HEK293 (cell line): ENCODE results near the gene C1orf52.

Experiments used
- CTCF ChIA-PET: fragments of 350-600 bp; formaldehyde crosslinking; extraction: SDS; loops from one replicate; lab custom pipeline; 2021; ENCODE audit warnings: antibody characterized with exemption; lab: Yijun Ruan, JAX
- POLR2A ChIA-PET: fragments of 300-600 bp; formaldehyde crosslinking; extraction: SDS; loops from one replicate; lab custom pipeline; 2020; ENCODE audit warnings: antibody characterized with exemption, inconsistent platforms; lab: Yijun Ruan, JAX
- H3K27ac ChIP-seq: fragments of 200-500 bp; sonication (Bioruptor generic); 2 replicates; pipeline ENCODE4 v1.5.1; 2014; ENCODE audit warnings: low read depth, low read length, control low read depth, inconsistent platforms; ENCODE audit errors: extremely low read depth
- H3K36me3 ChIP-seq, 2 experiments: fragments of 200-500 bp in 1 of 2; sonication (Bioruptor generic) in 1 of 2; 1 replicate in 1 of 2; 2 replicates in 1 of 2; pipeline ENCODE4 v1.5.1; 2014 to 2017; ENCODE audit warnings: inconsistent platforms in 2 of 2, low read length in 2 of 2; ENCODE audit not compliant: control insufficient read depth in 2 of 2, insufficient read depth in 1 of 2
- H3K4me1 ChIP-seq: fragments of 200-500 bp; sonication (Bioruptor generic); 2 replicates; pipeline ENCODE4 v1.5.1; 2014; ENCODE audit warnings: mild to moderate bottlenecking, low read length, inconsistent platforms; ENCODE audit not compliant: control insufficient read depth, insufficient read depth
- H3K4me3 ChIP-seq: 2 replicates; pipeline ENCODE4 v1.5.1; 2011; ENCODE audit warnings: low read depth, mild to moderate bottlenecking, control low read depth, low read length, moderate library complexity
- H3K9me3 ChIP-seq: fragments of 200-500 bp; sonication (Bioruptor generic); 2 replicates; pipeline ENCODE4 v1.5.1; 2014; ENCODE audit warnings: low read depth, low read length, inconsistent platforms; ENCODE audit not compliant: control insufficient read depth, insufficient read depth
- BCL11A ChIP-seq: fragments of 450-650 bp; formaldehyde crosslinking; IDR thresholded peaks from 2 replicates; pipeline ENCODE4 v1.5.1; 2016; ENCODE audit warnings: low read depth, missing biosample characterization, missing genetic modification characterization
- IKZF3 ChIP-seq: fragments of 450-650 bp; IDR thresholded peaks from 2 replicates; pipeline ENCODE4 v1.5.0; 2018; ENCODE audit warnings: missing biosample characterization, mild to moderate bottlenecking, missing genetic modification characterization, moderate library complexity
- KLF9 ChIP-seq: fragments of 450-650 bp; formaldehyde crosslinking; IDR thresholded peaks from 2 replicates; pipeline ENCODE4 v1.5.1; 2016; ENCODE audit warnings: missing biosample characterization, missing genetic modification characterization, low read depth
- MZF1 ChIP-seq: fragments of 450-650 bp; formaldehyde crosslinking; IDR thresholded peaks from 2 replicates; pipeline ENCODE4 v1.5.1; 2017; ENCODE audit warnings: missing biosample characterization, missing genetic modification characterization, borderline replicate concordance
- OSR2 ChIP-seq: fragments of 450-650 bp; formaldehyde crosslinking; IDR thresholded peaks from 2 replicates; pipeline ENCODE4 v1.5.1; 2016; ENCODE audit warnings: missing biosample characterization, missing genetic modification characterization
- OVOL3 ChIP-seq: fragments of 450-650 bp; formaldehyde crosslinking; IDR thresholded peaks from 2 replicates; pipeline ENCODE4 v1.5.1; 2016; ENCODE audit warnings: missing biosample characterization, missing genetic modification characterization
- REPIN1 ChIP-seq: fragments of 450-650 bp; formaldehyde crosslinking; IDR thresholded peaks from 2 replicates; pipeline ENCODE4 v1.5.1; 2017; ENCODE audit warnings: missing biosample characterization, missing genetic modification characterization, low read depth
- SETDB1 ChIP-seq: IDR thresholded peaks from one replicate; pipeline ENCODE4 v1.6.1; 2017; ENCODE audit warnings: mild to moderate bottlenecking, low read length, moderate library complexity, mixed read lengths; ENCODE audit not compliant: insufficient read length
- ZBTB1 ChIP-seq: fragments of 450-650 bp; formaldehyde crosslinking; IDR thresholded peaks from 2 replicates; pipeline ENCODE4 v1.5.1; 2016; ENCODE audit warnings: missing biosample characterization, missing genetic modification characterization
- ZBTB8A ChIP-seq: fragments of 450-650 bp; formaldehyde crosslinking; IDR thresholded peaks from 2 replicates; pipeline ENCODE4 v1.5.1; 2016; ENCODE audit warnings: missing biosample characterization, missing genetic modification characterization
- ZNF175 ChIP-seq: fragments of 450-650 bp; formaldehyde crosslinking; IDR thresholded peaks from 2 replicates; pipeline ENCODE4 v1.5.1; 2016; ENCODE audit warnings: missing biosample characterization, missing genetic modification characterization
- ZNF239 ChIP-seq: fragments of 450-650 bp; formaldehyde crosslinking; IDR thresholded peaks from 2 replicates; pipeline ENCODE4 v1.5.1; 2016; ENCODE audit warnings: missing biosample characterization, missing genetic modification characterization
- ZNF26 ChIP-seq: fragments of 450-650 bp; formaldehyde crosslinking; IDR thresholded peaks from 2 replicates; pipeline ENCODE4 v1.5.1; 2016; ENCODE audit warnings: missing biosample characterization, missing genetic modification characterization
- ZNF266 ChIP-seq: fragments of 450-650 bp; formaldehyde crosslinking; IDR thresholded peaks from 2 replicates; pipeline ENCODE4 v1.5.1; 2016; ENCODE audit warnings: missing biosample characterization, missing genetic modification characterization, low read depth
- ZNF335 ChIP-seq: fragments of 450-650 bp; formaldehyde crosslinking; conservative IDR thresholded peaks from 2 replicates; pipeline ENCODE4 v1.5.1; 2016; ENCODE audit warnings: missing biosample characterization, missing genetic modification characterization
- ZNF354C ChIP-seq: fragments of 450-650 bp; formaldehyde crosslinking; IDR thresholded peaks from 2 replicates; pipeline ENCODE4 v1.5.1; 2016; ENCODE audit warnings: missing biosample characterization, missing genetic modification characterization, low read depth, borderline replicate concordance
- ZNF37A ChIP-seq: fragments of 450-650 bp; IDR thresholded peaks from 2 replicates; pipeline ENCODE4 v1.5.1; 2018; ENCODE audit warnings: missing biosample characterization, missing genetic modification characterization
- ZNF404 ChIP-seq: fragments of 450-650 bp; formaldehyde crosslinking; IDR thresholded peaks from 2 replicates; pipeline ENCODE4 v1.5.1; 2017; ENCODE audit warnings: missing biosample characterization, missing genetic modification characterization
- ZNF473 ChIP-seq: fragments of 450-650 bp; formaldehyde crosslinking; IDR thresholded peaks from 2 replicates; pipeline ENCODE4 v1.5.1; 2017; ENCODE audit warnings: missing biosample characterization, missing genetic modification characterization
- ZNF510 ChIP-seq: fragments of 450-650 bp; formaldehyde crosslinking; IDR thresholded peaks from 2 replicates; pipeline ENCODE4 v1.5.1; 2018; ENCODE audit warnings: mild to moderate bottlenecking, missing genetic modification characterization, missing biosample characterization; ENCODE audit not compliant: insufficient replicate concordance
- ZNF626 ChIP-seq: fragments of 450-650 bp; sonication (Bioruptor Pico); formaldehyde crosslinking; IDR thresholded peaks from 2 replicates; pipeline ENCODE4 v1.5.1; 2018; ENCODE audit warnings: missing biosample characterization, missing genetic modification characterization, inconsistent platforms
- ZNF677 ChIP-seq: fragments of 450-650 bp; IDR thresholded peaks from 2 replicates; pipeline ENCODE4 v1.5.0; 2018; ENCODE audit warnings: missing biosample characterization, mild to moderate bottlenecking, missing genetic modification characterization, moderate library complexity
- ZNF776 ChIP-seq: fragments of 450-650 bp; formaldehyde crosslinking; IDR thresholded peaks from 2 replicates; pipeline ENCODE4 v1.5.0; 2017; ENCODE audit warnings: missing biosample characterization, missing genetic modification characterization, borderline replicate concordance
- ZNF785 ChIP-seq: fragments of 450-650 bp; formaldehyde crosslinking; IDR thresholded peaks from 2 replicates; pipeline ENCODE4 v1.5.1; 2016; ENCODE audit warnings: missing biosample characterization, missing genetic modification characterization
- ZNF791 ChIP-seq: fragments of 450-650 bp; formaldehyde crosslinking; IDR thresholded peaks from 2 replicates; pipeline ENCODE4 v1.5.1; 2016; ENCODE audit warnings: missing biosample characterization, missing genetic modification characterization
- TF ChIP-seq, protein P1 (sequence below): fragments of 450-650 bp; formaldehyde crosslinking; IDR thresholded peaks from 2 replicates; pipeline ENCODE4 v1.5.1; 2016; ENCODE audit warnings: missing biosample characterization, missing genetic modification characterization
- TF ChIP-seq, protein P2 (sequence below): fragments of 450-650 bp; formaldehyde crosslinking; IDR thresholded peaks from 2 replicates; pipeline ENCODE4 v1.5.1; 2016; ENCODE audit warnings: missing biosample characterization, missing genetic modification characterization
- TF ChIP-seq, protein P3 (sequence below): fragments of 450-650 bp; formaldehyde crosslinking; IDR thresholded peaks from 2 replicates; pipeline ENCODE4 v1.5.1; 2016; ENCODE audit warnings: missing biosample characterization, missing genetic modification characterization

Gene C1orf52

DNA sequence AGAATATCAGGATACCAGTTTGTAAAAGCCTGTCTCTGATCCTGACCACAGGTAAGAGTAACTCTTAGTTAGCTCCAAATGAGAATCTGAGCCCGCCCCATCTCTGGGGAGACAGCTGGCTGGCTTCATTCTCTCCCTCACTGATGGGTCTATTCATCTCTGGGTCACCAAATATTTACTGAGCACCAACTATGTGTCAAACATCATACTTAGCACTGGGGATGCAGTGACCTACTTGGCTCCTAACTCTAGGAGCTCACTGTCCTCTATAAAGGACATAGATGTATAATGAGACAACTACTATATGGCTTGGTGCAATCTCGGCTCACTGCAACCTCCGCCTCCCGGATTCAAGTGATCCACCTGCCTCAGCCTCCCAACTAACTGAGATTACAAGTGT, 46.8 kb upstream of the C1orf52 start (continued):
- TF ChIP-seq, protein P1, sequence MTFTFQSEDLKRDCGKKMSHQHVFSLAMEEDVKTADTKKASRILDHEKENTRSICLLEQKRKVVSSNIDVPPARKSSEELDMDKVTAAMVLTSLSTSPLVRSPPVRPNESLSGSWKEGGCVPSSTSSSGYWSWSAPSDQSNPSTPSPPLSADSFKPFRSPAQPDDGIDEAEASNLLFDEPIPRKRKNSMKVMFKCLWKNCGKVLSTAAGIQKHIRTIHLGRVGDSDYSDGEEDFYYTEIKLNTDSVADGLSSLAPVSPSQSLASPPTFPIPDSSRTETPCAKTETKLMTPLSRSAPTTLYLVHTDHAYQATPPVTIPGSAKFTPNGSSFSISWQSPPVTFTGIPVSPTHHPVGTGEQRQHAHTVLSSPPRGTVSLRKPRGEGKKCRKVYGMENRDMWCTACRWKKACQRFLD (tag by site-specific recombination) = no peak
- TF ChIP-seq OVOL3 (no peak), OSR2 (no peak), ZNF335 (tag by site-specific recombination) (no peak), ZBTB1 (no peak)

- Histone ChIP-seq H3K36me3 (no peaks in the 10 kb centered on the region), H3K9me3 (no peaks in the 10 kb centered on the region), H3K4me1 (peaks cover 3% of the 10 kb centered on the region), H3K27ac (no peak overlapping the region)
- POLR2A ChIA-PET = interaction anchor here (0.7 kb wide), 1 partner anchor 43 kb away, joined by 3 read pairs; no protein-coding TSS in a partner anchor
- TF ChIP-seq ZBTB8A (tag by site-specific recombination) (no peak), ZNF791 (tag by site-specific recombination) (no peak), MZF1 (tag by site-specific recombination) (no peak)
- TF ChIP-seq, protein P2, sequence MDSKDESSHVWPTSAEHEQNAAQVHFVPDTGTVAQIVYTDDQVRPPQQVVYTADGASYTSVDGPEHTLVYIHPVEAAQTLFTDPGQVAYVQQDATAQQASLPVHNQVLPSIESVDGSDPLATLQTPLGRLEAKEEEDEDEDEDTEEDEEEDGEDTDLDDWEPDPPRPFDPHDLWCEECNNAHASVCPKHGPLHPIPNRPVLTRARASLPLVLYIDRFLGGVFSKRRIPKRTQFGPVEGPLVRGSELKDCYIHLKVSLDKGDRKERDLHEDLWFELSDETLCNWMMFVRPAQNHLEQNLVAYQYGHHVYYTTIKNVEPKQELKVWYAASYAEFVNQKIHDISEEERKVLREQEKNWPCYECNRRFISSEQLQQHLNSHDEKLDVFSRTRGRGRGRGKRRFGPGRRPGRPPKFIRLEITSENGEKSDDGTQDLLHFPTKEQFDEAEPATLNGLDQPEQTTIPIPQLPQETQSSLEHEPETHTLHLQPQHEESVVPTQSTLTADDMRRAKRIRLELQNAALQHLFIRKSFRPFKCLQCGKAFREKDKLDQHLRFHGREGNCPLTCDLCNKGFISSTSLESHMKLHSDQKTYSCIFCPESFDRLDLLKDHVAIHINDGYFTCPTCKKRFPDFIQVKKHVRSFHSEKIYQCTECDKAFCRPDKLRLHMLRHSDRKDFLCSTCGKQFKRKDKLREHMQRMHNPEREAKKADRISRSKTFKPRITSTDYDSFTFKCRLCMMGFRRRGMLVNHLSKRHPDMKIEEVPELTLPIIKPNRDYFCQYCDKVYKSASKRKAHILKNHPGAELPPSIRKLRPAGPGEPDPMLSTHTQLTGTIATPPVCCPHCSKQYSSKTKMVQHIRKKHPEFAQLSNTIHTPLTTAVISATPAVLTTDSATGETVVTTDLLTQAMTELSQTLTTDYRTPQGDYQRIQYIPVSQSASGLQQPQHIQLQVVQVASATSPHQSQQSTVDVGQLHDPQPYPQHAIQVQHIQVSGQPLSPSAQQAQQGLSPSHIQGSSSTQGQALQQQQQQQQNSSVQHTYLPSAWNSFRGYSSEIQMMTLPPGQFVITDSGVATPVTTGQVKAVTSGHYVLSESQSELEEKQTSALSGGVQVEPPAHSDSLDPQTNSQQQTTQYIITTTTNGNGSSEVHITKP (tag by site-specific recombination) = 0 out of 2 replicates have a peak, but pooled peaks have one; percentile 11
- TF ChIP-seq, all 188 proteins: peak for 1
- CTCF ChIA-PET = interaction anchor here (0.6 to 3.5 kb wide), 3 partner anchors 49 to 479 kb away, joined by 3 to 9 read pairs (median 3); no protein-coding TSS in a partner anchor
- H3K4me3 ChIP-seq = no peak overlapping the region
Measured at GRCh38 chr1:85303440-85304162, 44.1 kb upstream of the C1orf52 start.

DNA sequence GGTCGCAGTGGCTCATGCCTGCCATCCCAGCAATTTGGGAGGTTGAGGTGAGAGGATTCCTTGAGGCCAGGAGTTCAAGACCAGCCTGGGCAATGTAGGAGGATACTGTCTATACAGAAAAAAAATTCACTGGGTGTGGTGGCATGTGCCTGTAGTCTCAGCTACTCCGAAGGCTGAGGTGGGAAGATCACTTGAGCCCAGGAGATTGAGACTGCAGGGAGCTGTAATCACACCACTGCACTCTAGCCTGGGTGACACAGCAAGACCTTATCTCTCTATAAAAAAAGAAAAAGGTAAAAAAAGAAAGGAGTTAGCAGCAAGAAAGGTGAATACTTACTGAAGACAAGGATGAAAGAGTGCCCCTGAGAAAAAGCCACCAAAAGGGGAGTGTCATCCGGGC, 40.7 kb upstream of the C1orf52 start:
- H3K36me3 ChIP-seq = no peaks in the 10 kb centered on the region
- TF ChIP-seq BCL11A (tag by site-specific recombination) (no peak), ZNF473 (no peak), IKZF3 (tag by site-specific recombination) (no peak), ZNF354C (tag by site-specific recombination) (no peak), SETDB1 (no peak), ZNF175 (no peak), ZNF510 (tag by site-specific recombination) (no peak), ZNF239 (tag by site-specific recombination) (no peak), ZNF776 (tag by site-specific recombination) (no peak), ZNF26 (tag by site-specific recombination) (no peak), ZNF404 (tag by site-specific recombination) (no peak), ZNF37A (tag by site-specific recombination) (no peak), REPIN1 (tag by site-specific recombination) (no peak), ZNF677 (tag by site-specific recombination) (no peak), ZNF626 (tag by site-specific recombination) (no peak), KLF9 (tag by site-specific recombination) (no peak), ZNF266 (tag by site-specific recombination) (no peak), ZNF785 (no peak)
- TF ChIP-seq, protein P3, sequence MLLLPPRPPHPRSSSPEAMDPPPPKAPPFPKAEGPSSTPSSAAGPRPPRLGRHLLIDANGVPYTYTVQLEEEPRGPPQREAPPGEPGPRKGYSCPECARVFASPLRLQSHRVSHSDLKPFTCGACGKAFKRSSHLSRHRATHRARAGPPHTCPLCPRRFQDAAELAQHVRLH (tag by site-specific recombination) = no peak
- no peak overlapping the region for H3K4me3 ChIP-seq
- H3K4me1 ChIP-seq = peaks cover 15% of the 10 kb centered on the region
- no peaks in the 10 kb centered on the region for H3K9me3 ChIP-seq
- ChIA-PET CTCF (interaction anchor here (1.1 kb wide), 1 partner anchor 355 kb away, joined by 3 read pairs; no protein-coding TSS in a partner anchor), POLR2A (no interaction called here)
- no peak overlapping the region for H3K27ac ChIP-seq
